GM12878 (cell line): Measurements from ENCODE around the gene FSHR. TPM values are rescaled to one million over a fixed set of nuclear protein-coding genes. Genes with fewer than 3 reads are reported as not detected.

Experiments
- ATAC-seq: fragments of 200-7000 bp; cut with Tn5 transposase; 3 replicates; pipeline ENCODE4 v1.9.1; 2020; ENCODE audit warnings: mild to moderate bottlenecking, moderate library complexity
- BruUV-seq: library from RNA; stranded (reverse); fragments of 400-500 nt; replicated peaks from 2 replicates; lab custom pipeline; 2021; lab: Mats Ljungman, UMichigan
- CTCF ChIA-PET: fragments of 300-600 bp; sonication (Branson Sonifier 250); formaldehyde crosslinking; extraction: SDS; loops from one replicate; lab custom pipeline; 2021; ENCODE audit warnings: inconsistent platforms; lab: Yijun Ruan, JAX
- POLR2A ChIA-PET: fragments of 350-600 bp; formaldehyde crosslinking; extraction: SDS; loops from one replicate; lab custom pipeline; 2021; ENCODE audit warnings: inconsistent platforms; lab: Charles Lee
- RAD21 ChIA-PET: fragments of 300-600 bp; sonication (Branson Sonifier 250); formaldehyde crosslinking; loops from one replicate; lab custom pipeline; 2023; ENCODE audit warnings: antibody characterized with exemption; ENCODE audit not compliant: unreplicated experiment; lab: Charles Lee
- SMC1A ChIA-PET: fragments of 300-600 bp; sonication (Branson Sonifier 250); formaldehyde crosslinking; loops from one replicate; lab custom pipeline; 2023; ENCODE audit not compliant: unreplicated experiment, uncharacterized antibody; lab: Charles Lee
- DNase-seq: peaks from one replicate; pipeline ENCODE4 v3.0.0-alpha.2; 2011; ENCODE audit warnings: low read depth, low spot score
- FAIRE-seq: peaks from 3 replicates; lab custom pipeline; 2011; peaks lifted over from hg19 to GRCh38; lab: Jason Lieb, UNC
- H2AFZ ChIP-seq: 2 replicates; pipeline ENCODE4 v1.6.0; 2011; ENCODE audit warnings: low read depth, low read length, control low read depth; ENCODE audit not compliant: control insufficient read depth
- H3K27ac ChIP-seq: 2 replicates; pipeline ENCODE4 v1.5.1; 2011; ENCODE audit warnings: control low read depth; ENCODE audit not compliant: control insufficient read depth, insufficient read depth
- H3K27me3 ChIP-seq, 2 experiments: replicated peaks in 1 of 2; 2 replicates each; pipeline versions ENCODE4 v1.6.0 to v1.6.1; 2011; ENCODE audit warnings: low read length in 1 of 2; ENCODE audit not compliant: control insufficient read depth in 2 of 2, insufficient read depth in 2 of 2
- H3K36me3 ChIP-seq, 2 experiments: 2 replicates each; pipeline ENCODE4 v1.5.1; 2011; ENCODE audit warnings: low read length in 1 of 2; ENCODE audit not compliant: control insufficient read depth in 2 of 2, insufficient read depth in 2 of 2
- H3K4me1 ChIP-seq: 2 replicates; pipeline ENCODE4 v1.6.1; 2011; ENCODE audit warnings: mild to moderate bottlenecking, low read length, moderate library complexity, mixed read lengths; ENCODE audit not compliant: control insufficient read depth, insufficient read depth
- H3K4me2 ChIP-seq: 2 replicates; pipeline ENCODE4 v1.6.0; 2011; ENCODE audit warnings: control low read depth; ENCODE audit not compliant: control insufficient read depth, insufficient read depth
- H3K4me3 ChIP-seq: fragments of 200-600 bp; sonication (generic); 2 replicates; pipeline ENCODE4 v1.5.1; 2016
- H3K79me2 ChIP-seq: 2 replicates; pipeline ENCODE4 v1.6.0; 2011; ENCODE audit warnings: low read length; ENCODE audit not compliant: control insufficient read depth, insufficient read depth
- H3K9ac ChIP-seq: 2 replicates; pipeline ENCODE4 v1.8.0; 2011; ENCODE audit warnings: low read length, control low read depth, mixed read lengths; ENCODE audit not compliant: control insufficient read depth, insufficient read depth
- H3K9me3 ChIP-seq: replicated peaks from 3 replicates; pipeline ENCODE4 v1.5.1; 2011; ENCODE audit warnings: mild to moderate bottlenecking, low read length; ENCODE audit not compliant: control insufficient read depth, insufficient read depth
- H4K20me1 ChIP-seq: 2 replicates; pipeline ENCODE4 v1.6.0; 2011; ENCODE audit not compliant: control insufficient read depth, insufficient read depth
- BMI1 ChIP-seq: fragments of 450-650 bp; IDR thresholded peaks from 2 replicates; pipeline ENCODE4 v1.6.1; 2016; ENCODE audit warnings: mild to moderate bottlenecking, moderate library complexity, borderline replicate concordance
- SMAD1 ChIP-seq: fragments of 450-650 bp; IDR thresholded peaks from 2 replicates; pipeline ENCODE4 v1.6.1; 2018; ENCODE audit warnings: mild to moderate bottlenecking, low read depth; ENCODE audit not compliant: partially characterized antibody
- WGBS: methylation state at CpG from one replicate; pipeline ENCODE4 v1.1.6; 2016; ENCODE audit warnings: low lambda C conversion rate; ENCODE audit not compliant: insufficient replicate concordance, insufficient coverage; ENCODE audit errors: missing lambda C conversion rate; 5-methylcytosine and 5-hydroxymethylcytosine counted together
- in situ Hi-C: fragments of 300-500 bp; cut with MboI; formaldehyde crosslinking; loops from 9 replicates; pipeline ENCODE4 v1.14.3; 2018; ENCODE audit warnings: mixed read lengths
- intact Hi-C: fragments of 100-400 bp; cut with micrococcal nuclease; formaldehyde crosslinking; loops from one replicate; pipeline ENCODE4 v1.14.2; 2022; ENCODE audit not compliant: unreplicated experiment
- polyA plus RNA-seq, 11 experiments: library from polyadenylated mRNA; depleted of rRNA in 4 of 11; unstranded in 6 of 11; stranded (reverse) in 5 of 11; fragments of >200 nt; fragmentation: Nextera tagmentation in 4 of 11; fragmentation: Illumina TruSeq in 1 of 11; extraction: Ambion mirVana in 4 of 11; extraction: Trizol in 1 of 11; gene quantifications; 1 replicate in 1 of 11; 2 replicates in 10 of 11; pipeline versions ENCODE4 v1.2.1 to v1.2.3, GENCODE V29; 2011 to 2016; ENCODE audit warnings: inconsistent platforms in 2 of 11, missing spikeins in 2 of 11, low read depth in 1 of 11
- total RNA-seq, 4 experiments: library from RNA; depleted of rRNA in 3 of 4; stranded (reverse); fragments of >200 nt in 3 of 4; fragmentation: Illumina TruSeq in 1 of 4; extraction: Trizol in 1 of 4; gene quantifications; 2 replicates each; pipeline versions ENCODE4 v1.2.1 to v1.2.3, GENCODE V29; 2013 to 2021
- TF ChIP-seq, protein P1 (sequence below): fragments of 450-650 bp; IDR thresholded peaks from 2 replicates; pipeline ENCODE4 v1.6.1; 2016; ENCODE audit warnings: mild to moderate bottlenecking
- TF ChIP-seq, protein P2 (sequence below): IDR thresholded peaks from 2 replicates; pipeline ENCODE4 v1.6.1; 2011; ENCODE audit warnings: borderline replicate concordance, low read depth, mild to moderate bottlenecking, moderate library complexity, low read length; ENCODE audit not compliant: insufficient read depth, poor library complexity, severe bottlenecking

The FSHR gene
- total and polyA plus RNA-seq, 10 of the 15 experiments (the other 5 are each of a cell fraction or from before 2014, with no cell fraction given): not detected

DNA sequence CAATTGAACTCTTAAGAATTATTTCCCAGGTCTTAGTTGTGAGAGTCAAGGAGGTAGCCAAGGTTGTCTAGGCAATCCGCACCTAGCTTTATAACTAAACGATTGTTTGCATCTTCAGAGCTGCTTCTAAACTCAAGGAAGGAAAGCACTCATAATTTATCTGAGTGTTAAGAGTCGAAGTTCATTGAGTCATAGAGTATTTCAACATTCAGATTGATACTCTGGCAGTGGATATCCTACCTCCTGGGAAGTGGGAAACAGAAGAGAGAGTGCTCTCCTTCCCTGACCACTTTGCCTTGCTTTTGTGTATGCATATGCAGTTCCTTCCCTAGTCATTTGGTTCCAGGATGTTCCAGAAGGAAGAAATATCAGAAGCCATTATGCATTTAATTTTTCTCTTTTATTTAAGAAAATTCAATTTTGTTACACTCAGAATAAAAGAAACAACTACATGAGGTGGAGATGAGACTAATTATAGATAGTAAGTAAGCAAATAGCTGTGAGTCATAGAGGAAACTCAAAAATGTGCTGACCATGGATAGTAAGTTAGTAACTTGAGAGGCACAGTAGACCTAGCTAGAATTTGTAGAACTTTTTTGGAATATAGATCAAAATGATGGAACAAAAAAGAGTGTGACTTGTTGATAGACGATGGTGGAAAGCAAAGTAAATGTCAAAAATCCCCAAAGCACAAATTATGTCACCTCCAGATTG, 35.4 kb upstream of the FSHR start:
- DNase-seq (no peak), FAIRE-seq (no peak), ATAC-seq (no peak)
- Histone ChIP-seq H3K36me3 (no peaks in the 10 kb centered on the region), H3K4me3 (no peak overlapping the region), H2AFZ (no peak overlapping the region), H3K4me2 (no peak overlapping the region), H3K9me3 (no peaks in the 10 kb centered on the region), H3K4me1 (no peaks in the 10 kb centered on the region), H3K27me3 (no peaks in the 10 kb centered on the region), H3K79me2 (no peaks in the 10 kb centered on the region), H3K9ac (no peak overlapping the region), H3K27ac (no peak overlapping the region), H4K20me1 (no peaks in the 10 kb centered on the region)
- TF ChIP-seq, protein P1, sequence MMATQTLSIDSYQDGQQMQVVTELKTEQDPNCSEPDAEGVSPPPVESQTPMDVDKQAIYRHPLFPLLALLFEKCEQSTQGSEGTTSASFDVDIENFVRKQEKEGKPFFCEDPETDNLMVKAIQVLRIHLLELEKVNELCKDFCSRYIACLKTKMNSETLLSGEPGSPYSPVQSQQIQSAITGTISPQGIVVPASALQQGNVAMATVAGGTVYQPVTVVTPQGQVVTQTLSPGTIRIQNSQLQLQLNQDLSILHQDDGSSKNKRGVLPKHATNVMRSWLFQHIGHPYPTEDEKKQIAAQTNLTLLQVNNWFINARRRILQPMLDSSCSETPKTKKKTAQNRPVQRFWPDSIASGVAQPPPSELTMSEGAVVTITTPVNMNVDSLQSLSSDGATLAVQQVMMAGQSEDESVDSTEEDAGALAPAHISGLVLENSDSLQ: no peak
- TF ChIP-seq BMI1 (no peak), SMAD1 (no peak)
- TF ChIP-seq, protein P2, sequence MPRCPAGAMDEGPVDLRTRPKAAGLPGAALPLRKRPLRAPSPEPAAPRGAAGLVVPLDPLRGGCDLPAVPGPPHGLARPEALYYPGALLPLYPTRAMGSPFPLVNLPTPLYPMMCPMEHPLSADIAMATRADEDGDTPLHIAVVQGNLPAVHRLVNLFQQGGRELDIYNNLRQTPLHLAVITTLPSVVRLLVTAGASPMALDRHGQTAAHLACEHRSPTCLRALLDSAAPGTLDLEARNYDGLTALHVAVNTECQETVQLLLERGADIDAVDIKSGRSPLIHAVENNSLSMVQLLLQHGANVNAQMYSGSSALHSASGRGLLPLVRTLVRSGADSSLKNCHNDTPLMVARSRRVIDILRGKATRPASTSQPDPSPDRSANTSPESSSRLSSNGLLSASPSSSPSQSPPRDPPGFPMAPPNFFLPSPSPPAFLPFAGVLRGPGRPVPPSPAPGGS: no peak
- RAD21 ChIA-PET: no interaction called here
- POLR2A ChIA-PET: no interaction called here
- intact Hi-C loops (loop anchor here (1.0 kb wide), 1 partner anchor 45 kb away; no protein-coding TSS in a partner anchor), in situ Hi-C loops (no loop called here)
- 0% methylated on average over 4 of the region's 4 CpGs for WGBS
- CTCF ChIA-PET: no interaction called here
- BruUV-seq: no TSS peak
- SMC1A ChIA-PET: no interaction called here
